ENCODE measurements around the gene TBC1D5. TPM values are rescaled to one million over a fixed set of nuclear protein-coding genes. Genes with fewer than 3 reads are reported as not detected.

Gene TBC1D5
- total and polyA plus RNA-seq, 2 of the 8 experiments (the other 6 are each of a cell fraction or from before 2014, with no cell fraction given) = 11.0 to 22.9 TPM

GRCh38 chr3:17367171-17367570, 375.3 kb downstream of the TBC1D5 start:
- Histone ChIP-seq H2BK12ac (ENCODE audit: low read depth, low read length) (no peak overlapping the region), H3K18ac (ENCODE audit: extremely low read depth, low read length) (no peak overlapping the region), H3K4me2 (ENCODE audit: insufficient read depth in 1 of 2, low read depth in 2 of 2, low read length in 2 of 2) (no peak overlapping the region), H3K36me3 (ENCODE audit: control insufficient read depth in 2 of 4, insufficient read depth in 4 of 4, low read length in 3 of 4) (no peaks in the 10 kb centered on the region; a peak in 1 of 8 replicates), H3K9ac (replicated peaks in 1 of 4; ENCODE audit: extremely low read depth in 1 of 4, low read depth in 3 of 4, low read length in 3 of 4) (no peak overlapping the region), H3K23ac (ENCODE audit: insufficient read length) (no peak overlapping the region), H3K4me1 (replicated peaks in 1 of 4; ENCODE audit: control insufficient read depth in 3 of 4, insufficient read depth in 4 of 4, low read length in 3 of 4) (no peaks in the 10 kb centered on the region), H3K27ac (ENCODE audit: low read depth, low read length) (no peak overlapping the region), H3K9me3 (ENCODE audit: insufficient read depth in 2 of 2, low read depth in 1 of 2, low read length in 1 of 2) (no peaks in the 10 kb centered on the region), H4K5ac (ENCODE audit: insufficient read length, low read depth, low read length) (no peak overlapping the region), H3K79me2 (ENCODE audit: control insufficient read depth in 1 of 2, insufficient read depth in 2 of 2, low read length in 2 of 2) (no peaks in the 10 kb centered on the region), H2AFZ (ENCODE audit: low read length) (no peak overlapping the region), H2BK120ac (replicated peaks; ENCODE audit: low read depth, low read length) (no peak overlapping the region), H2BK20ac (ENCODE audit: low read length) (no peak overlapping the region), H3K14ac (ENCODE audit: insufficient read length) (no peak overlapping the region), H4K20me1 (replicated peaks in 1 of 2; ENCODE audit: control insufficient read depth in 1 of 2, insufficient read depth in 2 of 2, low read length in 2 of 2) (no peaks in the 10 kb centered on the region), H3K56ac (replicated peaks; ENCODE audit: insufficient read length, low read depth, low read length) (no peak overlapping the region), H3K4ac (replicated peaks; ENCODE audit: insufficient read length, low read depth, low read length) (no peak overlapping the region), H2BK5ac (ENCODE audit: low read depth, low read length) (no peak overlapping the region), H3K27me3 (replicated peaks in 1 of 4; ENCODE audit: control insufficient read depth in 3 of 4, extremely low read depth in 1 of 4, insufficient read depth in 3 of 4, low read length in 3 of 4) (no peaks in the 10 kb centered on the region), H2AK5ac (ENCODE audit: low read depth, low read length) (no peak overlapping the region), H2BK15ac (ENCODE audit: low read length) (no peak overlapping the region), H3K4me3 (ENCODE audit: extremely low read depth in 1 of 4, insufficient read depth in 2 of 4, low read depth in 3 of 4, low read length in 4 of 4) (no peak overlapping the region), H4K8ac (ENCODE audit: extremely low read depth, insufficient read depth, low read length) (no peak overlapping the region), H4K91ac (replicated peaks; ENCODE audit: insufficient read length, low read length) (no peak overlapping the region), H3K23me2 (ENCODE audit: low read depth, low read length) (peaks cover 1% of the 10 kb centered on the region; the same call in 1 of the 2 replicates), H3K79me1 (ENCODE audit: low read depth, low read length) (no peaks in the 10 kb centered on the region)
- CTCF ChIA-PET (ENCODE audit: partially characterized antibody) = no interaction called here
- DNase-seq (ENCODE audit: low read depth in 1 of 2, low spot score in 2 of 2) = no peak
- POLR2A ChIA-PET (ENCODE audit: partially characterized antibody) = no interaction called here
- 94% methylated on average over 1 of the region's 1 CpG; no CpG with 5 or more reads in 1 of the 2 experiments for WGBS, 2 experiments (ENCODE audit: extremely low coverage in 1 of 2, insufficient coverage in 1 of 2, insufficient read length in 1 of 2, insufficient replicate concordance in 2 of 2, low coverage in 1 of 2, low lambda C conversion rate in 2 of 2, missing lambda C conversion rate in 1 of 2)
- no peak for FAIRE-seq
- TF ChIP-seq KDM1A (IDR thresholded peaks at IDR 0.05; ENCODE audit: borderline replicate concordance, low read length) = no peak
- TF ChIP-seq, protein P1, sequence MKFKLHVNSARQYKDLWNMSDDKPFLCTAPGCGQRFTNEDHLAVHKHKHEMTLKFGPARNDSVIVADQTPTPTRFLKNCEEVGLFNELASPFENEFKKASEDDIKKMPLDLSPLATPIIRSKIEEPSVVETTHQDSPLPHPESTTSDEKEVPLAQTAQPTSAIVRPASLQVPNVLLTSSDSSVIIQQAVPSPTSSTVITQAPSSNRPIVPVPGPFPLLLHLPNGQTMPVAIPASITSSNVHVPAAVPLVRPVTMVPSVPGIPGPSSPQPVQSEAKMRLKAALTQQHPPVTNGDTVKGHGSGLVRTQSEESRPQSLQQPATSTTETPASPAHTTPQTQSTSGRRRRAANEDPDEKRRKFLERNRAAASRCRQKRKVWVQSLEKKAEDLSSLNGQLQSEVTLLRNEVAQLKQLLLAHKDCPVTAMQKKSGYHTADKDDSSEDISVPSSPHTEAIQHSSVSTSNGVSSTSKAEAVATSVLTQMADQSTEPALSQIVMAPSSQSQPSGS (IDR thresholded peaks at IDR 0.05; ENCODE audit: low read length) = no peak
- no peak for TF ChIP-seq CREB1 (IDR thresholded peaks at IDR 0.05)
- TF ChIP-seq CHD1 (IDR thresholded peaks at IDR 0.05; ENCODE audit: low read depth, low read length) = no peak
- TF ChIP-seq HDAC6 (IDR thresholded peaks at IDR 0.05; ENCODE audit: low read depth, low read length) = no peak
- TF ChIP-seq RXRA (IDR thresholded peaks at IDR 0.05; ENCODE audit: insufficient read depth, low read depth, low read length) = no peak
- TF ChIP-seq ATF3 (IDR thresholded peaks at IDR 0.05; ENCODE audit: insufficient read depth, low read depth, low read length) = no peak
